Smooth muscle cell (in vitro differentiated cells): ENCODE results near the gene TADA3. TPM values are rescaled to one million over a fixed set of nuclear protein-coding genes. Genes with fewer than 3 reads are reported as not detected.

Source experiments
- DNase-seq: peaks from one replicate; lab custom pipeline; 2025; ENCODE audit not compliant: unreplicated experiment; lab: John Stamatoyannopoulos, UW
- H2AFZ ChIP-seq: fragments of 200-600 bp; sonication (generic); 2 replicates; pipeline ENCODE4 v1.6.0; 2016; ENCODE audit warnings: antibody characterized with exemption, low read depth, mild to moderate bottlenecking
- H3F3A ChIP-seq: fragments of 200-600 bp; sonication (generic); 2 replicates; pipeline ENCODE4 v1.6.0; 2017; ENCODE audit warnings: antibody characterized with exemption, low read depth
- H3K27ac ChIP-seq: fragments of 200-600 bp; sonication (generic); 2 replicates; pipeline ENCODE4 v1.5.1; 2016; ENCODE audit warnings: low read depth, mild to moderate bottlenecking
- H3K27me3 ChIP-seq: fragments of 200-600 bp; sonication (generic); 2 replicates; pipeline ENCODE4 v1.6.1; 2016; ENCODE audit warnings: low read depth, mild to moderate bottlenecking
- H3K36me3 ChIP-seq: fragments of 200-600 bp; sonication (generic); 2 replicates; pipeline ENCODE4 v1.5.1; 2016; ENCODE audit warnings: low read depth
- H3K4me1 ChIP-seq: fragments of 200-600 bp; sonication (generic); 2 replicates; pipeline ENCODE4 v1.5.1; 2016; ENCODE audit warnings: low read depth
- H3K4me2 ChIP-seq: fragments of 200-600 bp; sonication (generic); 2 replicates; pipeline ENCODE4 v1.6.0; 2016; ENCODE audit warnings: mild to moderate bottlenecking
- H3K4me3 ChIP-seq: fragments of 200-600 bp; sonication (generic); 2 replicates; pipeline ENCODE4 v1.5.1; 2016; ENCODE audit warnings: mild to moderate bottlenecking
- H3K79me2 ChIP-seq: fragments of 200-600 bp; sonication (generic); 2 replicates; pipeline ENCODE4 v1.6.0; 2016; ENCODE audit warnings: low read depth, mild to moderate bottlenecking
- H3K9ac ChIP-seq: fragments of 200-600 bp; sonication (generic); 2 replicates; pipeline ENCODE4 v1.6.0; 2016; ENCODE audit warnings: low read depth
- H3K9me3 ChIP-seq: fragments of 200-600 bp; sonication (generic); replicated peaks from 2 replicates; pipeline ENCODE4 v1.5.1; 2016; ENCODE audit warnings: low read depth
- H4K20me1 ChIP-seq: fragments of 200-600 bp; sonication (generic); 2 replicates; pipeline ENCODE4 v1.6.0; 2016; ENCODE audit warnings: low read depth
- WGBS: methylation state at CpG from one replicate; pipeline ENCODE4 v1.1.7; 2016; ENCODE audit warnings: low lambda C conversion rate; 5-methylcytosine and 5-hydroxymethylcytosine counted together
- polyA plus RNA-seq: library from polyadenylated mRNA; unstranded; fragments of >200 nt; fragmentation: Nextera tagmentation; extraction: Ambion mirVana; gene quantifications from 2 replicates; pipeline ENCODE4 v1.2.1, GENCODE V29; 2016
- total RNA-seq: library from RNA; depleted of rRNA; stranded (reverse); fragments of >200 nt; gene quantifications from 2 replicates; pipeline ENCODE4 v1.2.3, GENCODE V29; 2014
- TF ChIP-seq, protein P1 (sequence below): fragments of 200-600 bp; sonication (generic); IDR thresholded peaks from 2 replicates; pipeline ENCODE4 v1.5.1; 2017; ENCODE audit warnings: borderline replicate concordance, mild to moderate bottlenecking, antibody characterized with exemption; ENCODE audit not compliant: insufficient read depth, poor library complexity, severe bottlenecking

The TADA3 gene
- total and polyA plus RNA-seq, 2 experiments from 2014 or later, result 51.8 to 79.6 TPM

- no peak for DNase-seq
- no peaks in the 10 kb centered on the region for H3K36me3 ChIP-seq
- no peaks in the 10 kb centered on the region for H3K9me3 ChIP-seq
- H3F3A ChIP-seq, result peaks cover 28% of the 10 kb centered on the region
- H4K20me1 ChIP-seq, result no peaks in the 10 kb centered on the region
- TF ChIP-seq, protein P1, sequence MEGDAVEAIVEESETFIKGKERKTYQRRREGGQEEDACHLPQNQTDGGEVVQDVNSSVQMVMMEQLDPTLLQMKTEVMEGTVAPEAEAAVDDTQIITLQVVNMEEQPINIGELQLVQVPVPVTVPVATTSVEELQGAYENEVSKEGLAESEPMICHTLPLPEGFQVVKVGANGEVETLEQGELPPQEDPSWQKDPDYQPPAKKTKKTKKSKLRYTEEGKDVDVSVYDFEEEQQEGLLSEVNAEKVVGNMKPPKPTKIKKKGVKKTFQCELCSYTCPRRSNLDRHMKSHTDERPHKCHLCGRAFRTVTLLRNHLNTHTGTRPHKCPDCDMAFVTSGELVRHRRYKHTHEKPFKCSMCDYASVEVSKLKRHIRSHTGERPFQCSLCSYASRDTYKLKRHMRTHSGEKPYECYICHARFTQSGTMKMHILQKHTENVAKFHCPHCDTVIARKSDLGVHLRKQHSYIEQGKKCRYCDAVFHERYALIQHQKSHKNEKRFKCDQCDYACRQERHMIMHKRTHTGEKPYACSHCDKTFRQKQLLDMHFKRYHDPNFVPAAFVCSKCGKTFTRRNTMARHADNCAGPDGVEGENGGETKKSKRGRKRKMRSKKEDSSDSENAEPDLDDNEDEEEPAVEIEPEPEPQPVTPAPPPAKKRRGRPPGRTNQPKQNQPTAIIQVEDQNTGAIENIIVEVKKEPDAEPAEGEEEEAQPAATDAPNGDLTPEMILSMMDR, result no peak
- peaks cover 7% of the 10 kb centered on the region for H3K79me2 ChIP-seq
- no peaks in the 10 kb centered on the region for H3K27me3 ChIP-seq
- 98% methylated on average over 2 of the region's 2 CpGs for WGBS
- no peak overlapping the region for H3K4me3 ChIP-seq
- H3K9ac ChIP-seq, result no peak overlapping the region
- H3K27ac ChIP-seq, result no peak overlapping the region
- peaks cover 10% of the 10 kb centered on the region for H3K4me1 ChIP-seq
- H2AFZ ChIP-seq, result no peak overlapping the region
- H3K4me2 ChIP-seq, result no peak overlapping the region
These were observed 44.2 kb downstream of the TADA3 start for GRCh38 chr3:9748031-9748430.

- DNase-seq, result no peak
- Histone ChIP-seq H3K4me2 (peak overlapping the region; percentile 56), H3F3A (peaks cover 28% of the 10 kb centered on the region), H3K36me3 (no peaks in the 10 kb centered on the region), H3K27me3 (no peaks in the 10 kb centered on the region), H4K20me1 (no peaks in the 10 kb centered on the region), H3K9me3 (no peaks in the 10 kb centered on the region), H3K79me2 (peaks cover 7% of the 10 kb centered on the region), H2AFZ (no peak overlapping the region), H3K4me3 (no peak overlapping the region), H3K9ac (no peak overlapping the region), H3K4me1 (peaks cover 10% of the 10 kb centered on the region), H3K27ac (peak overlapping the region; percentile 71)
- WGBS, result 84% methylated on average over 8 of the region's 8 CpGs
- TF ChIP-seq, protein P1, result no peak
These were observed 45.0 kb downstream of the TADA3 start for GRCh38 chr3:9747267-9747666.

- H3F3A ChIP-seq, result peaks cover 28% of the 10 kb centered on the region
- H3K4me2 ChIP-seq, result peak overlapping the region; percentile 56
- 35% methylated on average over 5 of the region's 5 CpGs for WGBS
- H3K27me3 ChIP-seq, result no peaks in the 10 kb centered on the region
- no peak overlapping the region for H3K9ac ChIP-seq
- H4K20me1 ChIP-seq, result no peaks in the 10 kb centered on the region
- H2AFZ ChIP-seq, result no peak overlapping the region
- H3K9me3 ChIP-seq, result no peaks in the 10 kb centered on the region
- peak overlapping the region; percentile 71 for H3K27ac ChIP-seq
- DNase-seq, result no peak
- H3K36me3 ChIP-seq, result no peaks in the 10 kb centered on the region
- H3K79me2 ChIP-seq, result peaks cover 6% of the 10 kb centered on the region
- no peak overlapping the region for H3K4me3 ChIP-seq
- peaks cover 10% of the 10 kb centered on the region for H3K4me1 ChIP-seq
- TF ChIP-seq, protein P1, result no peak
These were observed 45.9 kb downstream of the TADA3 start for GRCh38 chr3:9746330-9746729.

DNA sequence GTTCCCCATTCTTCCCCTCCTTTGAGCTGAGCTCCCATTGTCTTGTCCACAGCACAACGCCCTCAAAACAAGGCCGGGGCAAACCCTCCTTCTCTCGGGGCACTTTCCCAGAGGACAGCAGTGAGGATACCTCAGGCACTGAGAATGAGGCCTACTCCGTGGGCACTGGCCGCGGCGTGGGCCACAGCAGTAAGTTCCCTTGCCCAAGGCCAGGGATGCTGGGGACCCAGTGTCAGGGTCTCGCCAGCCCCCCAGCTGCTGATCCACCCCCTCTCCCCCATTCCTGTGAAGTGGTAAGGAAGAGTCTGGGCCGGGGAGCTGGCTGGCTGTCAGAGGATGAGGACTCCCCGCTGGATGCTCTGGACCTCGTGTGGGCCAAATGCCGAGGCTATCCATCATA, 46.8 kb downstream of the TADA3 start:
- no peaks in the 10 kb centered on the region for H3K9me3 ChIP-seq
- H3K79me2 ChIP-seq, result no peaks in the 10 kb centered on the region
- no peaks in the 10 kb centered on the region for H3K36me3 ChIP-seq
- no peak for DNase-seq
- H3F3A ChIP-seq, result peaks cover 28% of the 10 kb centered on the region
- no peaks in the 10 kb centered on the region for H3K27me3 ChIP-seq
- no peaks in the 10 kb centered on the region for H4K20me1 ChIP-seq
- H3K27ac ChIP-seq, result peak overlapping the region; percentile 71
- H3K9ac ChIP-seq, result no peak overlapping the region
- TF ChIP-seq, protein P1, result no peak
- peaks cover 5% of the 10 kb centered on the region for H3K4me1 ChIP-seq
- no peak overlapping the region for H2AFZ ChIP-seq
- no peak overlapping the region for H3K4me3 ChIP-seq
- WGBS, result 93% methylated on average over 12 of the region's 12 CpGs
- H3K4me2 ChIP-seq, result no peak overlapping the region
